Posterior vena cava (tissue), 2 donors: Measurements from ENCODE around the gene RNPEPL1. TPM values are rescaled to one million over a fixed set of nuclear protein-coding genes. Genes with fewer than 3 reads are reported as not detected.

Source experiments
- DNase-seq: peaks from one replicate; pipeline ENCODE4 v3.0.0-alpha.2; 2020; ENCODE audit warnings: low spot score
- intact Hi-C, 2 donors: fragments of 100-400 bp; cut with DNase I; formaldehyde crosslinking; loops; one replicate each; pipeline versions ENCODE4 v1.14.1 to v1.14.2; 2022 to 2023
- total RNA-seq, 2 donors: library from RNA; stranded (reverse); fragmentation: NEBNext Ultra II Directional; extraction: Animal tissue kit (Norgen Biotek cat#: 25700); gene quantifications; one replicate each; pipeline ENCODE4 v1.2.1, GENCODE V29; 2021
- donor health status: DM: yes; HTN: yes; CAD: no.
- donor health status: DM: yes; HTN: yes; CAD: no.

RNPEPL1 gene
- total RNA-seq, 2 donors from 2014 or later, result 47.1 to 49.3 TPM

- intact Hi-C loops, result no loop called here
- peak; percentile 72 for DNase-seq
Observed at GRCh38 chr2:240573516-240574385, 5.5 kb downstream of the RNPEPL1 start.

GRCh38 chr2:240574386-240575100 is 6.3 kb downstream of the RNPEPL1 start:
- intact Hi-C loops, result no loop called here
- peak; percentile 78 for DNase-seq

GRCh38 chr2:240575101-240575965 is 7.0 kb downstream of the RNPEPL1 start:
- peak; percentile 74 for DNase-seq
- intact Hi-C loops, result no loop called here

- DNase-seq, result no peak
- intact Hi-C loops, result no loop called here
Observed at GRCh38 chr2:240576036-240576435, 7.8 kb downstream of the RNPEPL1 start.

GRCh38 chr2:240576436-240577205 is 8.3 kb downstream of the RNPEPL1 start:
- intact Hi-C loops, result no loop called here
- DNase-seq, result no peak

- no peak for DNase-seq
- intact Hi-C loops, result no loop called here
Observed at GRCh38 chr2:240577281-240578109, 9.2 kb downstream of the RNPEPL1 start.

- intact Hi-C loops, result no loop called here
- DNase-seq, result no peak
Observed at GRCh38 chr2:240578110-240578450, 9.8 kb downstream of the RNPEPL1 start.

GRCh38 chr2:240578488-240578887 is 10.2 kb downstream of the RNPEPL1 start:
- intact Hi-C loops, result no loop called here
- no peak for DNase-seq

GRCh38 chr2:240579071-240579762 is 10.9 kb downstream of the RNPEPL1 start:
- intact Hi-C loops, result no loop called here
- no peak for DNase-seq

GRCh38 chr2:240579771-240580614 is 11.7 kb downstream of the RNPEPL1 start:
- DNase-seq, result no peak
- intact Hi-C loops, result no loop called here

GRCh38 chr2:240581811-240582210 is 13.5 kb downstream of the RNPEPL1 start:
- intact Hi-C loops, result no loop called here
- DNase-seq, result no peak

- intact Hi-C loops, result no loop called here
- DNase-seq, result no peak
Observed at GRCh38 chr2:240582781-240583180, 14.5 kb downstream of the RNPEPL1 start.

- no peak for DNase-seq
- intact Hi-C loops, result no loop called here
Observed at GRCh38 chr2:240583774-240584173, 15.5 kb downstream of the RNPEPL1 start.

GRCh38 chr2:240584486-240585031 is 16.3 kb downstream of the RNPEPL1 start:
- intact Hi-C loops, result no loop called here
- DNase-seq, result peak; percentile 74

- intact Hi-C loops, result no loop called here
- peak; percentile 50 for DNase-seq
Observed at GRCh38 chr2:240585101-240585500, 16.8 kb downstream of the RNPEPL1 start.

- intact Hi-C loops, result no loop called here
- DNase-seq, result peak; percentile 64
Observed at GRCh38 chr2:240585681-240586197, 17.5 kb downstream of the RNPEPL1 start.
